ENCODE data around the gene ZNF276.
A peak's percentile ranks its signal among the peaks of the same experiment; 100 is the strongest.
"Not testable (repeated sequence)": the region's sequence is repeated elsewhere in the genome, so short reads cannot be mapped to it uniquely, and the experiment has no call there.

The ZNF276 gene

DNA sequence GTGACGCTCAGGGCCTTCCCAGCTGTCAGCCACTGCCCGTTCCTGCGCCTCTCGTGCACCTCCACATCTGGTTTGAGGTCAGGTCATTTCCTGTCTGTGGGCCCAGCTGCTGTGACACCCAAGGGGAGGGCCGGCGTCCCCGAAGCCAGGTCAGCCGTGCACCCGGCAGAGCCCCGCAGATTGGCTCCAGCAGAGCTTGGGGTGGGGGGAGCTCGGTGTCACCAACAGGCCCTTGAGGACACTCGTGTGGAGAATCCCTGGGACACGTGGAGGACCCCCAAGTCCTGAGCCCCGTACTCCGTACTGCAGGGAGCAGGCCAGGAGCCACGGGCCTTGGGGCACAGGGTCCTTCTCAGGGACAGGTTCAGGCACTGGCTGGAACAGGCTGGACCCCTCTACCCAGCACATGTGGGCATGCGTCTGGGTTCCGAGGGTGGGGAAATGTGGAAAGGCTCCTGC is 24.6 kb upstream of the ZNF276 start:
- DNase-seq: peak; percentile 56

DNA sequence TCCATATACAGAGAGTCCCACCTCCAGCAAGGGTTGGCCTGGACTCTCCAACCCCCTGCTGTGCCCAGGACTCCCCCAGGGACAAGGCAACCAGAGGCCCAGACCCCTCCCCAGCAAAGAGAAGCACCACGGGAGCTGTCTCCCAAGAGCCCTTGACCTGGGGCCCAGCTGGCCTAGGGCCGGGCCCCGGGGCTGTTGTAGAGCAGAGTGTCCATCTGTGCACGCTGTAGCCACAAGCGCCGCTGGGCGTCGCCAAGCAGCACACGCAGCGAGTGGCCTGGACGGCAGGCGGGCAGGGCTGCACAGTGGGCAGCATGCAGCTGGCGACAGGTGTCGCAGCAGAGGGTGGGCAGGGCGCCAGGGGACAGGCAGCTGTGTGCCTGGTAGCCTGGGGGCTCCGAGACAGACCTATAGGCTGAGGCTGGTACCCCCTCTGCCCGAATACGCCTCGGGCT is 24.1 kb upstream of the ZNF276 start:
- DNase-seq: no peak

DNA sequence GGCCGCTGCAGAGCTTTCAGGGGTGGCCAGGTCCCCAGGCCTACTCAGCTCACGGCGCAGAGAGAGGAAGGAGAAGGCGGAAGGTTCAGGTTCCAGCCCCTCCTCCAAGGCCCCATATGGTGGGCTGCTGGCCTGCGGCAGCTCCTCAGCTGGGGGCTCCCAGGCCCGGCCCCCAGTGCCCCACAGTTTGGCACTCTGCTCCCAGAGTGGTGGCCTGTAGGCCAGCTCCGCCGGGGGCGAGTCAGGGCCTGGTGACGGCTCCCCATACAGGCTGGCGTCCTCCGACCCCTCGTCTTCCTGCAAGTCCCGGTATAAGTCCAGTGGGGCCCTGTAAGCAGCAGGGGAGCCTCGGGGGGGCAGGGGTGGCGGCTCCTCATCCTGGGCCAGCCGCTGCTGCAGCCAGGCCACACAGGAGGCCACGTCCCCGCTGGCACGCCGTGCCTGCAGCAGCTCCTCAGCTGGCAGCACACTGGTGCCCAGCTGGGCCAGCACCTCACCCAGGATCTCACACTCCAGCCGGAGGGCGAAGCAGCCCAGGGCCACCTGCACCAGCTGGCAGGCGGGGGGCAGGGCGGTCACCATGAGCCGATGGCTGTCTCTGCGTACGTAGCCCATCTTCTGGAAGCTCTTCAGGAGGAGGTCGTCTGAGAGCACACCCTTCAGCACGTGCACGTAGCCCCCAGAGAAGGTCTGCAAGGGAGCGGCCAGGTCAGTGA is 23.6 kb upstream of the ZNF276 start:
- DNase-seq: peak; percentile 52

DNA sequence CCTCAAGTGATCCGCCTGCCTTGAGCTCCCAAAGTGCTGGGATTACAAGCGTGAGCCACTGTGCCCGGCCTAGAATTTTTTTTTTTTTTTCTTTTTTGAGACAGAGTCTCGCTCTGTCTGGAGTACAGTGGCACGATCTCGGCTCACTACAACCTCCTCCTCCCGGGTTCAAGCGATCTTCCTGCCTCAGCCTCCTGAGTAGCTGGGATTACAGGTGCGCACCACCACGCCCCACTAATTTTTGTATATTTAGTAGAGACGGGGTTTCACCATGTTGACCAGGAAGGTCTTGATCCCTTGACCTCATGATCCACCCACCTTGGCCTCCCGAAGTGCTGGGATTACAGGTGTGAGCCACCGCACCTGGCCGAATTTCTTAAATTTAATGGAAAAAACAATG is 22.6 kb upstream of the ZNF276 start:
- DNase-seq: peak; percentile 2

DNA sequence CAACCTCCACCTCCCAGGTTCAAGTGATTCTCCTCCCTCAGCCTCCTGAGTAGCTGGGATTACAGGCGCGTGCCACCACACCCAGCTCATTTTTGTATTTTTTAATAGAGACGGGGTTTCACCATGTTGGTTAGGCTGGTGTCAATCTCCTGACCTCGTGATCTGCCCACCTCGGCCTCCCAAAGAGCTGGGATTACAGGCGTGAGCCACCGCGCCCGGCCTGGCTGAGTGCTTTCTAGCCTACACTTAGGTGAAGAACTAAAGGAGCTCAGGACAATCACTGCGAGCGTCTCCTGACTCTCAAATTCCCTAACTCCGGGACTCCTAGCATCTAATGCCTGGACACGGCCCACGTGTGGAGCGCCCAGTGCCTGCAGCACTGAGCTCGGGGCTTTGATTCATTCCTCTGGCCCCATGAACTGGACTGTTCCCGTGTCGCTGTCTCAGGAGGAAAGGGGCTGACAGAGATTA is 21.7 kb upstream of the ZNF276 start:
- not testable (repeated sequence) for DNase-seq

DNA sequence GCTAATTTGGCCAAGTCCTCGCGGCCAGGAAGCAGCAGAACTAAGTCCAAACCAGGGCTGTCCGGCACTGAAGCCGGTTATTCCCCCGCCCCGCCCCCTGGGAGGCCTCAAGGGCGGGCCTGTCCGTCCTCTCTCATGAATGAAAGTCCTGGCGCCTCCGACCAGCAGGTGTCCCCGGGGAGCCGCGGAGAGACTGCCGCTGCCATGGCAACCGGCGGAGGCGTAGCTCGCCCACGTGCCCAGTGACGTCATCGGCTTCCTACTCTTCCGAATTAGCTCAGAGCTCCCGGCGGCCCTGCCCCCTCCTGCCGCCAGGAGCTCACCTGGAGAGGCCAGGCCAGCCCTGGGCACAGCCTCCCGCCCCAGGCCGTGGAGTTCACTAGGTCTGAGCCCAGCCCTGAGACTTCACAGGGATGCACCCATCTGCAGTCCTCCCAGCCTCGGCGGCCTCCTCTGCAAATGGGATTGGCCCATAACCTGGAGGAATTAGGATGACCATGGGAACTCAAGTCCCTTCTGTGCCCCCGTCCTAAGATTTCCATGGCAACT is 21.2 kb upstream of the ZNF276 start:
- peak; percentile 100 for DNase-seq

DNA sequence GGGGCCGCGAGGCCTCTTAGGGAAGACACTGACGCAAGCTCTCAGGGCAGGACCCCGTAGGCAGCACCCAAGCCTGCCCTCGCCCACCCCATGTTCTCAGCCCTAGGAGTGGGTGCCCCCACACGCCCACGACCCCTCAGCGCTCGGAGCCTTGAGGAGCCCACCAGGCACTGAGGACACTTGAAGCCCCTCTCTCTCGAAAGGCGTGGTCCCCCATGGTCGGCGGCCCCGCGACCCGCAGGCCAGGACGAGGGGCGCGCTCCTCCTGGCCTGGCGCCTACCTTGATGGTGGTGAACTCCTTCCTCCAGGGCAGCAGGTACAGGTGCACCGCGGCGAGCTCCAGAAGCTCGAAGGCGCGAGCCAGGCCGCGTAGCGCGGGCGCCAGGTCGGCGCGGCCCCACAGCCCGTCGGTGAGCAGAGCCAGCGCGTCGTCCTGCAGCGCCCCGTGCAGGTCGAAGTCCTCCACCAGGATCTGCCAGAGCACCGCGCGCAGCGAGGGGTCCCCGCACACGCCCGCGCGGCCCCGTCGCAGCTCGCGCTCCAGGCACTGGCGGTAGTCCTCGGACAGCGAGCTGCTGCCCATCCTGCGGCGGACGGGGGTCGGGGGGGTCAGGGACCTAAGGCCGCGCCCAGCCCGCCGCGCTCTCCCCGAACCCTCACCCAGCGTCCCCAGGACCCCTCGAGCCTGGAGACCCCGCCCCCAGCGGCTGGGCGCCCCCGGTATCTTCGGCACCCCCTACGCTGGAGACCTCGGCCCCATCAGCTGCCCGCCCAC is 20.5 kb upstream of the ZNF276 start:
- DNase-seq: peak; percentile 85

DNA sequence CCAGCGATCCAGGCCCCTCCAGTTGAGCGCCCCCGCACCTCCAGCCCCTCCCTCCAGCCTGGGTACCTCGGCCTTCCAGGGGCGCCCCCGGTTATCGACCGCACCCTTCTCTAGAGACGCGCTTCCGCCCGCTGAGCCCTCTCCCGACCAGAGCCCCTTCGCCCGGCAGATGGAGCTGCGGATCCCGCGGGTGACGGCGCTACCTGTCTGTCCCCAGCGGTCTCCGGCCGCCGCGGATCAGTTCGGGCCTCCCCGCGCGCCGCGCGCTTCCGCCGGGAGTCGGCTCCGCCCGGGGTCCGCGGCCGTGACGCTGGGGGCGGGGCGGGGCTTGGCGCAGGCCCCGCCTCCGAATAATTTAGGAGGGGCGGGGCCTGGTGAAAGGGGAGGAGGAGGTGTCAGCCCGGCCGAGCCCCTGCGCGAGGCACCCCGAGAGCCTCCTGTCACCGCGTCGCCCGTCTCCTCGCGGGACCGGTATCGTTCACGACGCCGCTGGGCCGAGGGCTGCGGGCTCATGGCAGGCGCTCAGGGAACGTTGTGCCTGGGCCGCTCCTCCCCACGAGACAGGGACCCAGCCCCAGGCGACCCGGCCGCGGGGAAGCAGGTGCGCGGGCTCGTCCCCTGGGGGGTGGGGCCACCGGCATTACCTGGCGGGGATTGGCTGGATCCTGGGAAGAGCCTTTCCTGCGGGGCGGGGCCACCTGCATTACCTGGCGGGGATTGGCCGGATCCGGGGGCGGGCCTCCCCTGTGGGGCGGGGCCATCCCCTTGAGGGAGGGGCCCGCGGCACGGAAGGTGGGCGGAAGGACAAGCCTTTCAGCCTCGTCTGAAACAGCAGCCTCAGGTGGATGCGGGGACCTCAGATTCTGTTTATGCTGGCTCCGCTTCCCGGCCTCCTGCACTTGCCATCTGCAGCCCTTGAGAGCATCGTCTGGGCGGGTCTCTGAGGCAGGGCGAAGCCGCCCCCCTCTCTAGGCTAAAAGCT is 19.6 kb upstream of the ZNF276 start, which contains the start of gene SPATA2L:
SPATA2L (minus strand) TSS at position 281 of the 982 bp plus-strand sequence. CDS start 473 bp downstream, outside the sequence.
- peak; percentile 98 for DNase-seq

DNA sequence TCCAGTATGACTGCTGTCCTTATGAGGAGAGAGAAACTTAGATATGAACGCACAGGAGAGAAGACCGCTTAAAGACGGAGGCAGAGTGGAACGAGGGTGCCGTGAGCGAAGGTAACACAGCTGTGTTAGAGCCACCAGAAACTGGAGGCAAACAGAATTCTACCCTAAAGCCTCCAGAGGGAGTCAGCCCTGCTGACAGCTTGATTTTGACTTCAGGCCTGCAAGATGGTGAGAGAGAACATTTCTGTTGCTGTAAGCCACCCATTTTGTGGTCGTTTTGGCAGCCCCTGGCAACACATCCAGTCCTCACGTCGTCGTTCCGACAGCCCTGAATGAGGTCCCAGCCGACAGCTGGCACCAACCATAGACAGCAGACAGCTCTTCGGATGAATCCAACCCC is 17.1 kb upstream of the ZNF276 start:
- DNase-seq: no peak

DNA sequence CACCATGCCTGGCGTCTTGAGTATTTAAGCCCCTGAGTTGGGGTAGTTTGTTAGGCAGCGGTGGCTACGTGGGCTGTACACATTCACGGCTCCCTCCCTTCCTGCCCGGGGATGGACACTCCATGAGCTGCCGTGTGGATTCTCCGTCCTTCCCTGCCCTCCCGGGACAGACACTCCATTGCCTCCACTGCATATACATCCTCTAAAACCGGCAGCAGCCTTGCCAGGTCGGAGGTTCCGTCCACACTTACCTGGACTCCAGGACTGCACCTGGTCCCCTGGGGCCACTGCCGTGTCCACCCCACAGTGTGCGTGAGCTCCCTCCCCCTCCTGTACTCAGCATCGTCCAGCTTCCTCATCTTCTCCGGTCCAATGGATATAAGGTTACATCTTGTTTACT is 16.3 kb upstream of the ZNF276 start:
- DNase-seq: no peak

DNA sequence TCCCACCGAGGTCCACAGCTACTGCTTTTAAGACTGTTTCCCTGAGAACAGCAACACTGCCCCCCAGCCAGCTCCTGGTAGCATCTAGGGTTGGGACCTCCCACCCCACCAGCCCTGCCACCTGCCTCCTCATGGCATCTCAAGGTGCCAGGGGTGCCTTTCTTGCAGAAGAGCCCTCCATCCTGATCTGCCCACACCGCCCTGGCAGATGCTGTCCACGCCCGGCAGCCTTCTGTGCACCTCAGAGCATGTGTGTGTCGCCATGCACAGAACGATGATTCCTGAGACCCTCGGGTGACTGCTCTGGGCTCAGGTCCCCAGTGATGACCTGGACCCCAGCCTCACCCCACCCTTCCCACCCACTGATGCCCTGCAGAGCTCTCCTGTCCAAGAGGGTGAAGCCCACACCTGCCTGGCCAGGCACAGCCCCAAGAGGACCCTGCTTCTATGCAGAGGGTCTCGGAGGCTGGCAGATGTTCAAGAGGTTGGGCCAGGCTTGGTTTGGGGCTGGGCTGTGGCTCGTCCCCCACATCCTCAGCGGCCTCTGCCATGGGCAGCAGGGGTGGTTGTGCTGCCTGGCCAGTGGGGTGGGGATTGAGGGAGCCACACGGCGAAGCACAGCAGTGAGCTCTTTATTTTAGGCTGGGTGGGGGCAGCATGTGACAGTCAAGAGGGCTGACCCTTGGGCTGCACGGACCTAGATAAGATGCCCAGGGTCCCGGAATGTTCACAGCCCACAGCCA is 14.6 kb upstream of the ZNF276 start:
- DNase-seq: peak; percentile 47

DNA sequence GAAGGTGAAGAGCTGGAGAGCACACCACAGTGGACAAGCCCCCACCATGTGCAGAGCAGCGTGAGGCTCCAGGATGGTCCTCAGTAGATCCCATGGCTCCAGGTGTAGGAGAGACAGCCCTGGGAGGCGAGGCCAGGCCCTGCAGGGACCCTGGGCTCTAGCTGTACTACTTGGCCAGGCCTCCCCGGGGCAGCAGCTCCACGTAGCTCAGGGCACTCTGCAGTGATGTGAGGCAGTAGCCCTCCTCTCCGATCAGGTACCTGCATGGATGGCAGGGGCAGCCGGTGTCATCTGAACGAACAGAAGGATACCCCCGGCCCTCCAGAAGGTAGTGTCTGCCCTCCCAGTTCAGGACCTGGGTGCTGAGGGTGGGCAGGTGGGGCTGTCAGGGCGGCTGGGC is 13.6 kb upstream of the ZNF276 start:
- DNase-seq: peak; percentile 55

DNA sequence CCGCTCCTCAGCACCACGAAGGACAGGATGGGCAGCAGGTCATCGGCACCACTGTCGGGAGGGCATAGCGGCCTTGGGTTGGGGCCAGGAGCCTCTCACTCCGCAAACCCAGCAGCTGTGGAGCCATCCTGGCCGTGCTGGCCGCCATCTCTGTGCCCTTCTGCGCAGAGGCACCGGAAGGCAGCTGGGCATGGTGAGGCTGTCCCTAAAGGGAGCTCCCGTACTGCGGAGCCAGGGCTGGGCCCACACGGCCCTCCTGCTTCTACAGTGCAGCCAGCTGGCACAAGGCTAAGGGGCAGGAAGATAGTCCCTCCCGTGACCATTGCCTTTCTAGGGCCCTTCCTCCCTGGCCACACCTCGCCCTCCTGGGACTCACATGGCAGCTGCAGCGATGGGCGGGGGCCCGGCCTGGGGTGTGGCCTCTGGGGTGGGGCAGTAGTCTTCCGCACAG is 12.8 kb upstream of the ZNF276 start:
- DNase-seq: peak; percentile 44

DNA sequence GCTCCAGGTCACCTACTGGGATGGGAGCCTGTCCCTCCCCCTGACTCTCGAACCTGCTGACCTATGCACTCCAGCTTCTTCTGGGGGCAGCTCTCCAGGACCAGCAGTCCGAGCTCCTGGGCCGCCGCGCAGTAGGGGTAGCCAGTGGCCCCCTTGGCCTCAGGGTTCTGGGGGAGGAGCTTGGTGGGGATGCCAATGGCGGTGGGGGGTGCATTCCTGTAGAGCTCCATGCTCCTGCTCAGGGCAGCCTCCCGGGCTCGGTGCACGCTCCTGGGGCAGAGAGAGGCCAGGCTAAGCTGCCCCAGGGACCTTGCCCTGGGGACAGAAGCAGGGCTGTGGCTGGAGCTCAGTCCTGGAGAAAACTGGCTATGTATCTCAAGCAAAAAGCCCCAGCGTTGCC is 12.2 kb upstream of the ZNF276 start:
- no peak for DNase-seq

DNA sequence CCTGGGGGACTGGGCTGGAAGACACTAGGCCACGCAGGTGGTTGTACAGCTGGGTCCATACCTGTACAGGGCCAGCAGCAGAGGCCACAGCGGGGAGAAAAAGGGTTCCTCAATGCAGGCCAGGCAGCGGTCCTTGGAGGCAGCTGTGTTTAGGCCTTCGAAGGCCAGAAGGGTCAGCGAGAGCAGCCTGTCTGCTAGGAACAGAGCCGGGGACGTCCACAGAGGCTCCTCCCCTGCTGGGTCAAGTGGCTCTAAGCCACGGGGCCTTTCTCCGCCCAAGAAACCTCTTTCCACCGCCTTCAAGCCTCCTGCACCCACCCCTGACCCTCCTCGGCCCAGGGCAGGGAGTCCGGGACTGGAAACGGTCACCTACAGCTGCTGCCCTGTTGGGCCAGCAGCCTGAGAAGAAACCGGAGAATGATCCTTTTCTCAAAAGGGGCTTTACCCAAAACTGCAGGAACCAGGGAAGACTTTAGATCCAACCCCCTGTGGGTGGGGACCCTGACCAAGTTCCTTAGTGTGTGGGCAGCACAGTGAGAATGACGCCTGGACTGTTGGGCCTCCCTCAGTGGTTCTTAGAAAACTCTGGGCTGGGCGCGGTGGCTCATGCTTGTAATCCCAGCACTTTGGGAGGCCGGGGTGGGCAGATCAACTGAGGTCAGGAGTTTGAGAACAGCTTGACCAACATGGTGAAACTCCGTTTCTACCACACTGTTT is 11.5 kb upstream of the ZNF276 start:
- no peak for DNase-seq

DNA sequence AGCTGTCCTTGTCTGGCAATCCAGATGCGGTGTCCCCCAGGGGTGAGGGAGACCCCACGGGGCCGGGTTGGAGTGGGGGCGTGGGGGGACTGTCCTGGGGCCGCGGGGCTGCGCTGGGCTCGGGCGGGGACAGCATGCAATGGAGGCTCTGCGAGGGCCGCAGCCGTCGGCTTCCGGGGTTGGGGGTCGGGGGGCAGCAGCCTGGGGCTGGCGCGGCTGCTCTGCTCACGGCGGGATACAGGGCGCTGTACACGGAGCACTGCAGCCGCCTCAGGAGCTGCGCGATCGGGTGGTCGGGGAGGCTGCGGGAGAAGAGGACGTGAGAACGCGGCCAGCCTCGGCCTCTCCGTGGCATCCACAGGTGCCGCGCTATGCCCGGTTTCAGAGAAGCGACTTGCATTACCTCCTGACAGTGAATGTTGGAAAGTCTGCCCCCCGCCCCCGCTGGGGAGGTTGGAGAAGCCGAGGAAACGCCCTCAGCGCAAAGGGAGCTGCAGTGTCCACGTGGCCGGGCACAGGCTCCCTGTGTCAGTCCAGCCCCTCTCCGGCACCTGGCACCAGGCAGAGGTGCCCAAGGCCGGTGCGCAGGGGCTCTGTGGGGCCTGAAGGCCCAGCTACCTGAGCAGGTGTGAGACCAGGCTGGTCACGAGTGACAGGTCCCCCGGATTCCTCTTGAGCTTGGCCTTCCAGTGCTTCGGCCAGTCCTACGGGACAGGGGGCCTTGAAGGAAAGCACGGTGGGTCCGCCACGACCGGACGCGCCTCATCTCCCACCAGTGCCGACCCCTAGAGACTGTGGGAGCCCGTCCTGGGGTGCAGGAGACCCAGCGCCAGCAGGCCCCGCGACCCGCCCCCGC is 10.4 kb upstream of the ZNF276 start:
- DNase-seq: peak; percentile 45

DNA sequence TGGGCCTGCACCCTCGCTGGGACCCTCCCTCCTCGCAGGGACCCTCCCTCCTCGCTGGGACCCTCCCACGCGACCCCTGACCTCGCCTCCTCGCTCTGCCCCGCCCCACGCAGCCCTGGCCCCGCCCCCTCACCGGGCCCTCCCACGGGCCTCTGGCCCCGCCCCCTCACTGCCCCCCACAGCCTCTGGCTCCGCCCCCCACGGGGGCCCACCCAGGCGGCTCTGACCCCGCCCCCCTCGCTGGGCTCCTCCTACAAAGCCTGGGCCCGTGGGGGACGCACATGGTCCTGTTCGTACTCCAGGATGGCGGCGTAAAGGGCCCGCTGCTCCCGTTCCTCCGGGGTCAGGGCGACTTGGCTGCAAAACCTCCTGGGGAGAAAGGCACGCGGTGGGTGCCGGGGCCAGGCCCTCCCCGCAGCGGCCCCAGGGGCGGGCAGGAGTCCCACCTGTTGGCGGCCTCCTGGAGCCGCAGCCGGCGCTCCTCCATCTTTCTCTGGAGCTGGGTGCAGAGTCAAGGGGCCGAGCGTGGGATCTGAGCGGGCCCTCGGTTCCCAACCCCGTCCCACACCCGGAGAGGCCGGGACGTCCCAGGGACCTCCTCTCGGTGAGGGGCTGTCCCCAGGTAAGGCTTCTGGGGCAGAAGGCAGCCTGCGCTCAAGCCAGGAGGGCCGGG is 9.6 kb upstream of the ZNF276 start:
- peak; percentile 82 for DNase-seq

DNA sequence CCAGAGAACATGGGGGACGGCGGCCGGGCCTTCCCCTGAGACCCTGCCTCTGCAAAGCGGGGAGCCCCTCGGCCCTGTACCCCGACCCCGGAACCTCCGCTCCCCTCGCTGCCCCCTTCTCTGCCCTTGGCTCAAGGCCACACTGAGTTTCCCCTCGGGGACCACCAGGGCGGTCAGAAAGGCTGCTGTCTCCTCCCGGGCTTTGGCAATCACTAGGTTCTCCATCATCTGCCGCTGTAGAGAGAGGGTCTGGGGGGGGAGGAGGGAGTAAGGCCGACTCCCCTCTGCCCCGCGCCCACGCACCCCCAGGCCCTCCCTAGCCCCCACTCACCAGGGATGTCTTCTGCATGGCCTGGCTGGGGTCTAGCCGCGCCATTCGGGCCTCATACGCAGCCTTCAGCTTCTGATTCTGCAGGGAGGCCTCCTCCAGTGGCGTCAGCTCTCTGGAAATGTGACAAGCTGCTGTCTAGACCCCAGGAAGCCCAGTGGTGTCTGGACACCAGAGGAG is 9.0 kb upstream of the ZNF276 start:
- DNase-seq: no peak

DNA sequence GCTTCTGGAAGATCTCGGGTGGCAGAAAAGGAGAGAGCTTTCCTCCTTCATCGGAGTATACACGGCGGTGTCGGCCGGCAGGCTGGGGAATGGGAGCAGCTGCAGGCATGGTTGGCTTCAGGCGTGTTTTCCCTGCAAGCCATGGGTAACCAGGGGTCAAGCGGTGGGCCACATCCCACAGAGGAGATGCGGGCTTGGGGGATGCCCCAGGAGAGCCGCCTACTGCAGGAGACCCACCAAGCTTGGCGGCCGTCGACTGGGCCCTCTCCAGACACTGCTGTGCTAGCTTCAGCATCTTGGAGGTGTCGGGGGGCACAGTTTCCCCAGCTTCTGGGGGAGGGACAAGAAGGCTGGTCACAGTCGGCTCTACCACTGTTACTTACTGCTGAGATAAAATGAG is 4.8 kb upstream of the ZNF276 start:
- no peak for DNase-seq
